ACC112 (cell line): ENCODE data around the gene HIVEP3.

ENCODE experiments used
- H2AFZ ChIP-seq: fragments of 200-600 bp; sonication (generic); one replicate; pipeline ENCODE4 v1.6.0; 2017; ENCODE audit warnings: antibody characterized with exemption, low read length; ENCODE audit not compliant: unreplicated experiment
- H3K27ac ChIP-seq: fragments of 200-600 bp; sonication (generic); 2 replicates; pipeline ENCODE4 v1.5.1; 2014; ENCODE audit warnings: low read depth, mild to moderate bottlenecking, antibody characterized with exemption, low read length, moderate library complexity
- H3K27me3 ChIP-seq: fragments of 200-600 bp; sonication (generic); 2 replicates; pipeline ENCODE4 v1.6.1; 2014; ENCODE audit warnings: mild to moderate bottlenecking, antibody characterized with exemption, low read length, moderate library complexity, mixed read lengths; ENCODE audit not compliant: insufficient read depth
- H3K36me3 ChIP-seq: fragments of 200-600 bp; sonication (generic); 2 replicates; pipeline ENCODE4 v1.6.1; 2016; ENCODE audit warnings: mild to moderate bottlenecking, antibody characterized with exemption, low read length, moderate library complexity, mixed read lengths; ENCODE audit not compliant: insufficient read depth
- H3K4me1 ChIP-seq: fragments of 200-600 bp; sonication (generic); one replicate; pipeline ENCODE4 v1.6.1; 2016; ENCODE audit warnings: low read length, mixed read lengths; ENCODE audit not compliant: insufficient read depth, unreplicated experiment, control insufficient read depth
- H3K4me3 ChIP-seq: fragments of 200-600 bp; sonication (generic); 2 replicates; pipeline ENCODE4 v1.5.1; 2014; ENCODE audit warnings: mild to moderate bottlenecking, low read depth, low read length
- H3K79me2 ChIP-seq: fragments of 200-600 bp; sonication (generic); one replicate; pipeline ENCODE4 v1.6.0; 2016; ENCODE audit warnings: low read length; ENCODE audit not compliant: control insufficient read depth, unreplicated experiment, insufficient read depth

The HIVEP3 gene

DNA sequence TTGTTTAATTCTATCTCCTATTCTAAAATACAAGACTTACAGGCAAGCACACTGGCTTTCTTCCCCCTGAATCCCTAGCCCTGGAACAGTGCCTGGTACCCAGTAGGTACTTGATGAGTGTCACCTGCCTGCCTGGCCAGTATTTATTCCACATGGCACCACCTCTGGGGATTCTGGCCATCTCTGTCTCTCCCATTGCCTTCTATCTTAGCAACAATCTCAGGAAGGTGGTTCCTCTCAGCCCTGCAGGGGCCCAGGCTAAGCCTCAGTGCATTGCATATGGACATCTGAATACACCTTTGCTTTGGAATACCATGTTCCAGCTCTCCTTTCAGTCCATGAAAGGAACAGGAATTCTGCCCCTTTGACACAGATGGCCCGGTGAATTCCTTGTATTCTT lies 81.0 kb downstream of the HIVEP3 start:
- no peaks in the 10 kb centered on the region for H3K79me2 ChIP-seq
- H3K27me3 ChIP-seq, result no peaks in the 10 kb centered on the region
- no peaks in the 10 kb centered on the region for H3K36me3 ChIP-seq
- no peaks in the 10 kb centered on the region for H3K4me1 ChIP-seq
- H3K27ac ChIP-seq, result no peak overlapping the region
- H2AFZ ChIP-seq, result no peak overlapping the region
- no peak overlapping the region for H3K4me3 ChIP-seq

DNA sequence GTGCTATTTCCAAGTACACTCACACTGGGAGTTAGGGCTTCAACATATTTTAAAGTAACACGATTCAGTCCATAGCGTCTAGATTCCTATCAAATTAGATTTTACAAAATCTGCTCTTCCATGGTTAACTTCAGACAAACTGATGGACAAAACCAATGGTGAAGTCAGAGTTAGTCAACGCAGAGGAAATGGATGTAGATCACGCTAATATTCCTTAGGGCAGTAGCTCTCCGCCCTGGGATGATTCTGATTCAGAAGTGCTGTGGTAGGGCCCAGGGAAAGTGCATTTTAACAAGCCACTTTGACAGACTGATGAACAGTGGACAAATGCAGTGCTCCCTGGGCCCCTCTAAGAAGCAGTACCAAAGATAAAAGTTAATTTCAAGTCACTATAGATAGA lies 83.2 kb downstream of the HIVEP3 start:
- no peaks in the 10 kb centered on the region for H3K79me2 ChIP-seq
- H3K4me1 ChIP-seq, result no peaks in the 10 kb centered on the region
- no peak overlapping the region for H2AFZ ChIP-seq

DNA sequence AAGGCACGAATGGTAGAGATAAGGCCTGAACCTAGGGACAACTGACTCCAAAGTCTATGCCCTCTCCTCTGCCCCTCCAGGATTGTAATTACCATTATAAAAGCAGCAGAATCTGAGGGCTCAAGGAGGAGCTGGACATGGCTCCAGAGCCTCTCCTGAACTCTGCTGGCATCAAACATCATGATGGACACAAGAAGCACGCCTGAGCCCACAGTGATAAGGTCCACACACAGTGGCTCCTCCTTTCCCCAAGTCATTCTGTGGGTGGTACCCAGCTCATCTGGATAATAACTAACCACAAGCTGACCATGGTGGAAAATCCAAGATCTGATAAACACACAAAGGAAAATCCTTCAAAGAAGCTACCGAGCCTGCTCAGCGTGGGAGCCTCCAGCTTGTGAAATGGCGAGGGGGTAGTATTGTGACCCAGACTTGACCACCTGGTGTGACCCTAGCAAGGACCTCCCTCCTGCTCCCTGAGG lies 85.2 kb downstream of the HIVEP3 start:
- Histone ChIP-seq H3K27ac (no peak overlapping the region), H3K36me3 (no peaks in the 10 kb centered on the region), H3K79me2 (no peaks in the 10 kb centered on the region), H3K4me3 (no peak overlapping the region), H2AFZ (no peak overlapping the region), H3K27me3 (peaks cover 9% of the 10 kb centered on the region), H3K4me1 (no peaks in the 10 kb centered on the region)

More for the DNA sequence above, 83.2 kb downstream of the HIVEP3 start:
- H3K36me3 ChIP-seq, result no peaks in the 10 kb centered on the region
- H3K4me3 ChIP-seq, result no peak overlapping the region
- H3K27me3 ChIP-seq, result peaks cover 9% of the 10 kb centered on the region
- no peak overlapping the region for H3K27ac ChIP-seq

DNA sequence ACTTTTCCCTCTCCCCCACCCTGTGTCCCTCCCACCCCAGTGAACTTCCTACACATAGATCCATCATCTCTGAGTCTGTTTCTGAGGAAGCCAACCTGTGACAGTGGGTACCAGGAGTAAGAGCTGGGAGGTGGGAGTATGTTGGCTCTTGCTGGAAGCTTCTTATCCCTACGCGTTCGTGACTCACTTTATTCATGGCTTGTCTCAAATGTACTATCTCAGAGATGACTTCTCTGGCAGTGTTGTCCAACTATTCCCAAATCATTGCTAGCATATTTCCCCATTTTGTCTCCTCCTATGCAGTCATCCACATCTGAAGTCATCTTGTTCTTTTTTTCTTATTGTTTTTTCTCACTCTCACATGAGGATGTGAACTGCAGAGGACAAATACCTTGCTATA lies 88.0 kb downstream of the HIVEP3 start:
- Histone ChIP-seq H3K4me1 (no peaks in the 10 kb centered on the region), H3K36me3 (no peaks in the 10 kb centered on the region), H2AFZ (no peak overlapping the region), H3K4me3 (no peak overlapping the region), H3K27me3 (peaks cover 20% of the 10 kb centered on the region), H3K27ac (no peak overlapping the region), H3K79me2 (no peaks in the 10 kb centered on the region)

DNA sequence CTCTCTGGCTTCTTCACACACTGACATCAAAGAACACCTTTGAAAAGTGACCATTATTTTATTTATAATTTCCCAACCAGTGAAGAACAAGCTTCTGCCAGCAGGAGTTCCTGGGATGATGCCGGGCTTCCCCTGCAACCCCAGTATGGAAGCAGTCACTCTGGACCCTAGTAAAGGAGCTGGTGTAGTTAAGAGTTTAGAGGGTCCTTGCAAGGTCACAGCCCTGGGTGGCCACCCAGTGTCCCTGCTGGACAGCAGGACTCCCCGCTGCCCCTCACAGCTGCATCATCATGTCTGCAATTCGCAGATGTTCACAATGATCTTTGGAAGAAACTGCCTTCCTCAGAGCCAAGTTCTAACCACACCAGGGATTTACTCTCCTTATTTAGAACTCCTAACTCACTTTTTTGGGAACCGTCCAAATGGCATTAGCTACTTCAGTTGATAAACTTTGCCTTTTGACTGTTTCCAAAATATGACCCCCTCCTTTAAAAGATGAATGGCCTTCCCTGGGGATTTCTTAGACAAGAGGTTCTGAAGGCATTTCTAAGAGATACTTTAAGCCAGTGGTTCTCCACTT lies 90.6 kb downstream of the HIVEP3 start:
- Histone ChIP-seq H2AFZ (no peak overlapping the region), H3K4me3 (no peak overlapping the region), H3K27me3 (peaks cover 20% of the 10 kb centered on the region), H3K36me3 (no peaks in the 10 kb centered on the region), H3K79me2 (no peaks in the 10 kb centered on the region), H3K27ac (no peak overlapping the region), H3K4me1 (no peaks in the 10 kb centered on the region)

DNA sequence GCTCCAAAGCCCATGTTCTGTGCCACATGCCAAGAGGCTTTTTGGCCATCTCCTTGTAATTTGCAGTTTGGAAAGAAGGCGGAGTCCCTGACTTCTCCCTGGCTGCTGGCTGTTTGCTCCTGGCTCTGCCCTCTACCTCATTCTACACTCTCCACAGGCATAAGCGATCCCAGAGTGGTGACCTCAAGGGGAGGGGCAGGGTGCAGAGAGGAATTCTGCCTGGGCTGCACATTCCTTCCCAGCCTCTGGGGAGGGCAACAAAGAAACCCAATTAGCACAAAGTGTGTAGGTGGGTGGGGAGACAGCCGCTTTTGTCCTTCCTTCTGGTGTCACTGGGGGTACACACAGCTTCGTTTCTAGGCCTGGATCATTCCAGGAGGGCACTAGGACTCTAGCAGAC lies 95.3 kb downstream of the HIVEP3 start:
- Histone ChIP-seq H2AFZ (no peak overlapping the region), H3K4me1 (no peaks in the 10 kb centered on the region), H3K4me3 (no peak overlapping the region), H3K27me3 (peaks cover 11% of the 10 kb centered on the region; the same call in 1 of the 2 replicates), H3K27ac (no peak overlapping the region), H3K79me2 (no peaks in the 10 kb centered on the region), H3K36me3 (no peaks in the 10 kb centered on the region)

DNA sequence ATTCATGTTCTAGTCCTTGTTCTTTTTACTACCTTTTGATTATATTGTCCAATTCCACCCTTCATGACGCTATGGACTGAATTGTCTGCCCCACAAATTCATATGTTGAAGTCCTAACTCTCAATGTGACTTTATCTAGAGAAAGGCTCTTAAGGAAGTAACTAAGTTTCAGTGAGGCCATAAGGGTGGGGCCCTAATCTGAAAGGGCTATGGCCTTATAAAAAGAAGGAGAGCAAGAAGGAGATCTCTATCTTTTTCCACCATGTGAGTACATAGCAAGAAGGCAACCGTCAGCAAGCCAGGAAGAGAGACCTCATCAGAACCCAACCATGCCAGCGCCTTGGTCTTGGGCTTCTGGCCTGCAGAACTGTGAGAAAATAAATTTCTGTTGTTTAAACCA lies 95.9 kb downstream of the HIVEP3 start:
- Histone ChIP-seq H3K27me3 (peaks cover 11% of the 10 kb centered on the region; the same call in 1 of the 2 replicates), H2AFZ (no peak overlapping the region), H3K4me3 (no peak overlapping the region), H3K4me1 (no peaks in the 10 kb centered on the region), H3K27ac (no peak overlapping the region), H3K36me3 (no peaks in the 10 kb centered on the region), H3K79me2 (no peaks in the 10 kb centered on the region)

DNA sequence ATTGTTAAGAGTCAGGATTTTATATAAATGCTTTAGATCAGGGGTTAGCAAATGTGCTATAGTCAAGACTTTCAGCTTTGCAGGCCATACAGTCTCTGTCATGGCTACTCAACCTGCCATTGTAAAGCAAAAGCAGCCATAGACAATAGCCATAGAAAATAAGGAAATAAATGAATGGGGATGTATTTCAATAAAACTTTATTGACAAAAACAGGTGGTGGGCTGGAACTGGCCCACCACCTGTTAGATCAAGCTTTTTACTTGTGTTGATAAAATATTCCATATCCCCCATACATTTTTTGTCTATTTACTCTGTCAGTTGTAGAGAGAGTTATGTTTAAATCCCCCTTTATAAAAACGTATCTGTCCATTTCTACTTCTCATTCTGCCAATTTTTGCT lies 98.9 kb downstream of the HIVEP3 start:
- Histone ChIP-seq H3K4me1 (no peaks in the 10 kb centered on the region), H3K4me3 (no peak overlapping the region), H3K27me3 (no peaks in the 10 kb centered on the region), H3K27ac (no peak overlapping the region), H3K36me3 (no peaks in the 10 kb centered on the region), H2AFZ (no peak overlapping the region), H3K79me2 (no peaks in the 10 kb centered on the region)

DNA sequence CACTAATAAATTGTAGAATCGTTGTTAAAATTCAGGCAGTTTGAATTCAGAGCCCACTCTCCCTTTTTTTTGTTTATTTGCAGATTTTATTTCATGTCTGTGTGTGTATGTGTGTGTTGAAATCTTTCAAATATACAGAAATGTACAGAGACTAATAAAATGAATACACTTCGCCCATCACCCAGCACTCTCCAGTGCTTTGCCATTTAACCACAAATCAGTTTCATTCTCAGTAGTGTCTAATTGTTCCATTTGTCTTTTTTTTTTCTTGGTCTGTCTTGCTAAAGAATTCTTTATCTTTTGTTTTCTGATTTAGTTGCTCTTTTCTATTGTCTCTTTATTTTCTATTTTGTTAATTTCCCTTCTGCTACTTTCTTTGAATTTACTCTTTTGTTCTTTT lies 99.7 kb downstream of the HIVEP3 start:
- Histone ChIP-seq H3K4me1 (no peaks in the 10 kb centered on the region), H3K27me3 (no peaks in the 10 kb centered on the region), H3K4me3 (no peak overlapping the region), H2AFZ (no peak overlapping the region), H3K79me2 (no peaks in the 10 kb centered on the region), H3K36me3 (no peaks in the 10 kb centered on the region), H3K27ac (no peak overlapping the region)

DNA sequence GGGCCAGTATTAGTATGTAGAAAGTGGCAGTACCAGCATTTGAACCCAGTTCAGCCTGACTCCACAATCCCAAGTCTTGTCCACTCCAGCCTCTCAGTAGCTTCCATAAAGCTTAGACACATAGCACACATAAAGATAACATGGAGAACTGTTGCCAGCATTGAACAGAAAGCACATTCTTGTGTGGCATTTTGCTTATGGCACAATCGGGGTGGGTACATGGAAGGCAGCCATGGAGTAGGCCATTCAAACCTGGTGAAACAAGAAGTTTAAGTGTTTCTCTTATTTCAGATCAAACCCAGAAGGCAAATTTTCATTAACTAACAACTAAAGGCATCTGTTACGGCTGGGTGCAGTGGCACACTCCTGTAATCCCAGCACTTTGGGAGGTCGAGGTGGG lies 102.7 kb downstream of the HIVEP3 start:
- Histone ChIP-seq H3K4me1 (peaks cover 13% of the 10 kb centered on the region), H2AFZ (no peak overlapping the region), H3K4me3 (no peak overlapping the region), H3K27ac (no peak overlapping the region), H3K36me3 (no peaks in the 10 kb centered on the region), H3K27me3 (no peaks in the 10 kb centered on the region), H3K79me2 (no peaks in the 10 kb centered on the region)

DNA sequence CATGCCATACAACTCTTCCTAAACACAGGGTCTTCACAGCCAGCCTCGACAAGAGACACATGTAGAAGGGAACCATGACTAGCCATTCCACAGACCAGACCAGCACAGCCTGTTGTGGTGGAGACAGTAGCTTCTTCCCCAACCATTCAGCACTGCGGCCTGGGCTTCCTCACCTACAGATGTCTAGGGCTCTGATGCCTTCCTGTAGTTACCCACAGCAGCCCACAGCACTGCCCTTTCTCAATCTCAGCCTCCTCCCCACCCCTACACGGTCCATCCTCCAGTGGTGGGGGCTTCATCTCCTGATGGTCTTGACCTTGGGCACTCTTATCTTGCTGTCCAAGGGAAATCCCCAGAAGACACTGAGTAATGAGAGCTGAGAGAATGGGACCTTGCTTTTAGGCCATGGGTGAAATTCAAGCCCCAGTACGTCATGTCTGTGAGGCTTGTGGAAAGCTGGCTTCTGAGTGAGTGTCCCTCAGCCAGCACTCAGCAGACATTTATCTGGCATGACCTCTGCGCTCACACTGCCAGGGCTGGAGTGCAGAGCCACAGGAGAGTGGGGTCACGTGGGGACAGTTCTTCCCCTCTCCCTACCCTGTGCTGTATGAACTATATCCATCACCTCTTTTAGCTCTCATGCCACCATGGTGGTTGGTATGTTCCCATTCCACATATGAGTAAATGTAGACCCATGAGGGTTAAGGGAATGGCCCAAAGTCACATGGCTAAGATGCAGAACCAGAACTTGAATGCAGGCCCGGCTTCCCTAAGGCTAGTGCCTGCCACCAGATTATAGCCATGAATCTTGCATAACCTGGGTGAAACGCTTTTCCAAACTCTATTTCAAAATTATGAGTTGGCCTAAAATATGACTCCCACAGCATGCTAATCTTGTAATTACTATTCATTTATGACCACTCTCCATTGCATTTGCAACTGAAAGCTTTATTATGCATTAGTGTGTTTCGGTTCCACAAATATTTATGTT lies 104.7 kb downstream of the HIVEP3 start:
- no peaks in the 10 kb centered on the region for H3K79me2 ChIP-seq
- H3K27me3 ChIP-seq, result no peaks in the 10 kb centered on the region
- H3K36me3 ChIP-seq, result no peaks in the 10 kb centered on the region
- no peak overlapping the region for H2AFZ ChIP-seq
- H3K27ac ChIP-seq, result no peak overlapping the region
- peaks cover 13% of the 10 kb centered on the region for H3K4me1 ChIP-seq
- H3K4me3 ChIP-seq, result no peak overlapping the region
